NCI-H1092 treated with DMSO at 0.1 percent for 48 hours (cell line): Measurements from ENCODE around the gene TBX10.
"Not testable (repeated sequence)": the region's sequence is repeated elsewhere in the genome, so short reads cannot be mapped to it uniquely, and the experiment has no call there.

Source experiments
- DNase-seq: peaks from one replicate; lab custom pipeline; 2025; lab: John Stamatoyannopoulos, UW

The TBX10 gene

GRCh38 chr11:67631411-67631810, 8.2 kb downstream of the TBX10 start:
- no peak for DNase-seq

- no peak for DNase-seq
Observed at GRCh38 chr11:67630943-67631331, 8.6 kb downstream of the TBX10 start.

DNA sequence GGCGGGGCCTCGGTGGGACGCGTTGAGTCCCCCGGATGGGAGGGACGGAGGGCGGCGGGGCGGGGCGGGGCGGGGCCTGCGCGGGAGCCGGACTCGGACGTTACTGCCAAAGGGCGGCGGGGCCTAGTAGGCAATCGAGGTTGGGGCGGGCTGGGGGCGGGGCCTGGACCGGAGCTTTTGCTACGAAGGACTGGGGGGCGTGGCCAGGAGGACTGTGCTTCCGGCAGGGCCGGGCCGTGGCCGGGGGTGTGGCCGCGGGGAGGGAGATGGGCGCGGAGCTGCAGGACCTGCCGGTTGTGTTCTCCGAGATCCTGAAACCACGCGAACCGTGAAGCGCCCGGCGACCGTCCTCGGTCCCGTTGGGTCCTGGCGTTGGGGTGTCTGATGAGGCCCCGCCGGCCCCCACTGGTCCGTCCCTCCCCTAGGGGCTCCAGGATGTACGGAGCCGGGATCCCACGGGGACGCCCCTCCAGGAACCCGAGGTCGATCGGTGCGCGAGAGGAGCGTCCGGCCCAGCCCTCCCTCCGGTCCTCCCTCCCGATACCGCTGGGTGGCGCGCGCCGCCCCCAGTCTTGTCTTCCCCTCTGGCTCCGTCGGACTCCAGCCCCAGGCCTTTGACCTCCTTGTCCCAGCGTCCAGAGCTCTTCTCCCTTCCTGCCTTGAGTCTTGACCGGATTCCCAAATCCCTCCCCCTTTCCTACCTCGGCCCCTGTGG, 9.2 kb downstream of the TBX10 start:
- DNase-seq, result peak; percentile 90

DNA sequence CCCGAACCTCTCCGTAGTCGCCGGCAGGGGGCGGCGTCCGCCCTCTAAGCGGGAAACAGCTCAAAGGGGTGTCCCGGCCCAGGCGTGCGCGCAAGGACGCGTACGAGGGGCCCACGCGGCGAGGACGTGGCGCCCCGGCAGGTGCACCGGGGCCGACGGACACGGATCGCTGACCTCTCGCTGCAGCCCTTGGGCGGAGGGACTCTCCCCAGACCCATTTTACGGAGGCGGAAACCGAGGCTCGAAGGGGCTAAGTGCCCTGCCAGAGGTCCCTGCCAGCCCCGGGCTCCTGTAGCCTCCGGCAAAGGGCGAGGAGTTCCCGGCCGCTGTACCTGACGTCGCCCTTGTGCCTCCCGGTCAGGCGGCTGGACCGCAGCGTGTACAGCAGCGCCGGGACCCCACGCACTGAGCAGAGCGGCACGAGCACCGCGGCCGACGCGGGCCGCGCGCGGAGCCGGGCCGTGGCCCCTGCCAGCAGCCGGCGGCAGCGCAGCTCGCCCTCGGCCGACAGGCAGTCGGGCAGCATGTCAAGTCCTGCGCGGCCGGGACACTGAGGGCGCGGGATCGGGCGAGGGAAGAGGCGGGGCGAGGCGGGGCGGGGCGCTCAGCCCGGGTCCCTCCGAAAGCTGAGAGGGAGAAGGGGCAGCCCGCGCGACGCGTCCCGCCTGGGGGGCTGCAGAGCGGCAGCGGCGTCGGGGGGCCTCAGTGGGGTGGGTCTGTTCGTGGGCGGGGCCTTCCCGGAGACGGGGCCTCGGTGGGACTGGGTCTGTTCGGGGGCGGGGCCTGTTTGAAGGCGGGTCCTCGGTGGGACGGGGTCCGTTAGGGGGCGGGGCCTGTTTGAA, 10.0 kb downstream of the TBX10 start, which contains the start of gene NUDT8:
Gene NUDT8 (minus strand): TSS at position 552 of the 842 bp plus-strand sequence. CDS start 26 bp downstream, at position 526.
- peak; percentile 34 for DNase-seq

DNA sequence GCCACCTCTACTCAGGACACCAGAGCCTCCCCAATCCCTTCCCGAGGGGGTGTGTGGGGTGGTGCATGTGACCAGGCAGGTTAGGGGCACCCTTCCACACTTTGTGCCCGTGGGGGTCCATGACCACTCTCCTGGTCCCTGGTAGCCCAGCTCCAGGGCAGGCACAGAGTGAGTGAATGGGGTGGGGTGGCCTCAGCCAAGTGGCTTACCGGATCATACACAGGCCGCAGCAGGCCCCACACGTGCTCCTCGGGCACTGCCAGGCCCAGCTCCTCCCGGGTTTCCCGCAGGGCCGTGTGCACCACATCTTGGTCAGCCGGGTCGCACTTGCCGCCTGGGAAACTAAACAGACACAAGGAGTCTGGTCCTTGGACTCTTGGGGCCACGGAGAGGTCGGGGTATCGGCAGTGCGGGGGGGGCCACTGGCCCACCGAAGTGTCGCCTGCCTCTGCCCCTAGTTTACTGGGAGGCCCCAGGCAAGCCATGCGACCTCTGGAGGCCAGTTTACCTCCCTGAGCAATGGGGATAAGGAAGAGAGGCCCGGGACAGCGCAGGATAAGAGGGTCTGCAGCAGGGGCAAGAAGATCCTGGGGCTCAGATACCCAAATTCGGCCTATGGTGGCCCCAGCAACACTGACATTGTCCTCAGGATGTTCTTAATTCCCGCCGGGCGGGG, 10.7 kb downstream of the TBX10 start:
- DNase-seq, result no peak

GRCh38 chr11:67627812-67628624, 11.5 kb downstream of the TBX10 start:
- DNase-seq, result no peak

DNA sequence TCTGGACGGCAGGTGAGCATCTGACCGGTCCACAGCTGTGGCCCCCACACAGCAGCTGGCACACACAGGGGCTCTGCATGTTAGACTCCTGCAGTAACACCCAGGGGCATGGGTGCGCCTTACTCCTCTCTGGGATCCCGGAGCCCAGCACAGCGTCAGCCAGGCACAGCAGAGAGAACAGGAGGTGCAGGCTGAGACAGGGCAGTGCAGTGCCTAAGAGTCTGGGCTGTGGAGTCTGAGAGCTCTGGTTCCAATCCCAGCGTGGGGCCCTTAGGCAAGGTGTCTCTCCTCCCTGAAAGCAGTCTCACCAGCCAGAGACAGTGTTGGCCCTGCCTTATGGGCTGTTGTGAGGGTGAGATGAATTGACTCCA, 12.1 kb downstream of the TBX10 start:
- no peak for DNase-seq

- DNase-seq, result no peak
Observed at GRCh38 chr11:67626970-67627369, 12.6 kb downstream of the TBX10 start.

- not testable (repeated sequence) for DNase-seq
Observed at GRCh38 chr11:67626131-67626833, 13.3 kb downstream of the TBX10 start.

DNA sequence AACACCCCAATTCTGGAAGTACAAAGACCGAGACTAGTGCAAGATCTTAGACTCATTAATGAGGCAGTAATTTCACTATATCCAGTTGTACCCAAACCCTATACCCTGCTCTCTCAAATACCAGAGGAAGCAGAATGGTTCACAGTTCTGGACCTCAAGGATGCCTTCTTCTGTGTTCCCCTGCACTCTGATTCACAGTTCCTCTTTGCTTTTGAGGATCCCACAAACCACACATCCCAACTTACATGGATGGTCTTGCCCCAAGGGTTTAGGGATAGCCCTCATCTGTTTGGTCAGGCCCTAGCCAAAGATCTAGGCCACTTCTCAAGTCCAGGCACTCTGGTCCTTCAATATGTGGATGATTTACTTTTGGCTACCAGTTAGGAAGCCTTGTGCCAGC, 15.8 kb downstream of the TBX10 start:
- not testable (repeated sequence) for DNase-seq

- DNase-seq, result not testable (repeated sequence)
Observed at GRCh38 chr11:67622905-67623304, 16.7 kb downstream of the TBX10 start.

- DNase-seq, result not testable (repeated sequence)
Observed at GRCh38 chr11:67621928-67622327, 17.6 kb downstream of the TBX10 start.

- DNase-seq, result not testable (repeated sequence)
Observed at GRCh38 chr11:67620621-67621020, 18.9 kb downstream of the TBX10 start.

DNA sequence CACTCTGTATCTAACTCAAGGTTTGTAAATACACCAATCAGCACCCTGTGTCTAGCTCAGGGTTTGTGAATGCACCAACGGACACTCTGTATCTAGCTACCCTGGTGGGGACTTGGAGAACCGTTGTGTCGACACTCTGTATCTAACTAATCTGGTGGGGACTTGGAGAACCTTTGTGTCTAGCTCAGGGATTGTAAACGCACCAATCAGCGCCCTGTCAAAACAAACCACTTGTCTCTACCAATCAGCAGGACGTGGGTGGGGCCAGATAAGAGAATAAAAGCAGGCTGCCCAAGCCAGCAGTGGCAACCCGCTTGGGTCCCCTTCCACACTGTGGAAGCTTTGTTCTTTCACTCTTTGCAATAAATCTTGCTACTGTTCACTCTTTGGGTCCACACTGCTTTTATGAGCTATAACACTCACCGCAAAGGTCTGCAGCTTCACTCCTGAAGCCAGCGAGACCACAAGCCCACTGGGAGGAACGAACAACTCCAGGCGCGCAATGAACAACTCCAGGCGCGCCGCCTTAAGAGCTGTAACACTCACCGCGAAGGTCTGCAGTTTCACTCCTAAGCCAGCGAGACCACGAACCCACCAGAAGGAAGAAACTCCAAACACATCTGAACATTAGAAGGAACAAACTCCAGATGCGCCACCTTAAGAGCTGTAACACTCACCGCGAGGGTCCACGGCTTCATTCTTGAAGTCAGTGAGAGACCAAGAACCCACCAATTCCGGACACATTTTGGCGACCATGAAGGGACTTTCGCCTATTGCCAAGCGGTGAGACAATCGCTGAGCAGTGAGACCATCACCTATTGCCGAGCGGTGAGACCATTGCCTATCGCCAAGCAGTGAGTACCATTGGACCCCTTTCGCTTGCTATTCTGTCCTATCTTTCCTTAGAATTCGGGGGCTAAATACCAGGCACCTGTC, 19.6 kb downstream of the TBX10 start:
- DNase-seq, result not testable (repeated sequence)

DNA sequence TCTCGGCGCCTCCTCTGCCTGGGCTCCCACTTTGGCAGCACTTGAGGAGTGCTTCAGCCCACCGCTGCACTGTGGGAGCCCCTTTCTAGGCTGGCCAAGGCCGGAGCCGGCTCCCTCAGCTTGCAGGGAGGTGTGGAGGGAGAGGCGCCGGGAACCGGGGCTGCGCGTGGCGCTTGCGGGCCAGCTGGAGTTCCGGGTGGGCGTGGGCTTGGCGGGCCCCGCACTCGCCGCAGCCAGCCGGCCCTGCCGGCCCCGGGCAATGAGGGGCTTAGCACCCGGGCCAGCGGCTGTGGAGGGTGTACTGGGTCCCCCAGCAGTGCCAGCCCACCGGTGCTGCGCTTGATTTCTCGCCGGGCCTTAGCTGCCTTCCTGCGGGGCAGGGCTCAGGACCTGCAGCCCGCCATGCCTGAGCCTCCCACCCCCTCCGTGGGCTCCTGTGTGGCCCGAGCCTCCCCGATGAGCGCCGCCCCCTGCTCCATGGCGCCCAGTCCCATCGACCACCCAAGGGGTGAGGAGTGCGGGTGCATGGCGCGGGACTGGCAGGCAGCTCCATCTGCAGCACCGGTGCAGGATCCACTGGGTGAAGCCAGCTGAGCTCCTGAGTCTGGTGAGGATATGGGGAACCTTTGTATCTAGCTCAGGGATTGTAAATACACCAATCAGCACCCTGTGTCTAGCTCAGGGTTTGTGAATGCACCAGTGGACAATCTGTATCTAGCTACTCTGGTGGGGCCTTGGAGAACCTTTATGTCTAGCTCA, 20.5 kb downstream of the TBX10 start:
- not testable (repeated sequence) for DNase-seq

DNA sequence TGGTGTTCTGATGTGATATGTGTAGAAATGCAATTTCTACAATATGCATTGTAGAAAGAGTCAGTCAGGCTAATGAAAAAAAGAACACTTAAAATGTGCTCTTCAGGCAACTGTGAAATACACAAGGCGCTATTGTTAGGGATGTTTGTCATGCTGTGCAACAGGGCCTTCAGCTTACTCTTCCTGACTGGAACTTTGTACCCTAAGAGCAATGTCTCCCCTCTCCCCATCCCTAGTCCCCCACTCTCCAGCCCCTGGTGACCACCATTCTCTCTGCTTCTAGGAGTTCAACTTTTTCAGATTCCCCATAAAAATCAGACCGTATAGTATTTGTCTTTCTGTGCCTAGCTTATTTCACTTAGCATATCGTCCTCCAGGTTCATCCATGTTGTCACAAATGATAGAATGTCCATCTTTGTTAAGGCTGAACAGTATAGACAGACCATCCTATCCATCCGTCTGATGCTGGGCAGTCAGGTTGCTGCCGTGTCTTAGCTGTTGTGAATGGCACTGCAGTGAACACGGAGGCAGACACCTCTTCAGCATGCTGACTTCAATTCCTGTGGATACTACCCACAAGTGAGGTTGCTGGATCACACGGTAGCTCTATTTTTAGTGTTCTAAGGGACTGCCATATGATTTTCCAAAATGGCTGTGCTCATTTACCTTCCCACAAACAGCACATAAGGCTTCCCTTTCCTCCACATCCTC, 22.2 kb downstream of the TBX10 start:
- DNase-seq, result no peak

DNA sequence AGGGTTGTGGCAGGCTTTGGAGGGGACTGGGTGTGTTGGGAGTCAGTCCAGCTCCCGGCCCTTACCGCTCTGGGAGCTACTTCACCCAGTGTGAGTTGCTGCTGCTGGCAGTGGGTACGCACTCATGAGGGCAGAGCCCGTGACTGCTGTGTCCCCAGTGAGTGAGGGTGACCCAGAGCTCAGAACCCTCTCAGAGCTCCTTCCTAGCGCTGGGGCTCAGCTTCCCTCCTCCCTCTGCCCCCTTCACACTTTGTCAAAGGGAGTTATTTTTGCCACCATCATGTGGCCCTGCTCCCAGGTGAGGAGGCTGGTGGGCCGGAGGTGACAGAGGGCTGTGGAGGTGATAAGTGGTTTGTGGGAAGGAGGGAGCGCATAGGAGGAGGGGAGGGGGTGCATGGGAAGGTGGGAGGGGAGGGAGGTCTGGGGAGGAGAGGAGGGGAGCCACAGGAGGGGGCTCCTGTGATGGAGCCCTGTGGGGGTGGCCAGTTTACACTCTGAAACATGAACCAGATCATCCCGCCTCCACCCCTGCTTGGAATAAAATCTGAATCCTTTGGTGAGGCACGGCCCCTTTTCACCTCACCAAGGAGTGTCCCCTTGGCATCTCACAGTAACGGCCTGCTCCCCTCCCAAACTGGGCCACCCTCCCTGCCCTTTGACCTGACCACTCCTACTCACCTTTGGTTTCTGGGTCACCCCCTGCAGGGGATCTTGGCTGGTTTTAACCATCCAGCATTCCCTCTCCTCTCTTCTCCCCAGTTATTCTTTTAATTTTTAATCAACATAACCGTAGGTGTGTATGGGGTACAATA, 22.9 kb downstream of the TBX10 start:
- no peak for DNase-seq
